Left lung (tissue), 10 donors: ENCODE measurements around the gene SLC35F6. TPM values are rescaled to one million over a fixed set of nuclear protein-coding genes. Genes with fewer than 3 reads are reported as not detected.
A peak's percentile ranks its signal among the peaks of the same experiment; 100 is the strongest.

Source experiments
- ATAC-seq: fragments of 200-7000 bp; cut with Tn5 transposase; one replicate; pipeline ENCODE4 v1.9.1; 2020; ENCODE audit warnings: moderate library complexity
- DNase-seq, 4 donors: peaks; one replicate each; pipeline ENCODE4 v3.0.0-alpha.2; 2013 to 2020
- H3K27ac ChIP-seq, 2 donors: fragments of 200-600 bp; sonication (generic) in 1 of 2; one replicate each; pipeline versions ENCODE4 v1.5.0 to v1.8.0; 2020 to 2021
- H3K27me3 ChIP-seq, 2 donors: fragments of 200-600 bp; sonication (generic) in 1 of 2; one replicate each; pipeline versions ENCODE4 v1.5.0 to v1.8.0; 2020 to 2021
- H3K36me3 ChIP-seq, 2 donors: fragments of 200-600 bp; sonication (generic) in 1 of 2; one replicate each; pipeline versions ENCODE4 v1.5.0 to v1.8.0; 2020 to 2021
- H3K4me1 ChIP-seq, 2 donors: fragments of 200-600 bp; one replicate each; pipeline ENCODE4 v1.8.0; 2021
- H3K4me3 ChIP-seq, 2 donors: fragments of 200-600 bp; sonication (generic) in 1 of 2; one replicate each; pipeline versions ENCODE4 v1.5.0 to v1.8.0; 2020 to 2021; ENCODE audit warnings: mild to moderate bottlenecking in 1 of 2
- H3K9me3 ChIP-seq, 2 donors: fragments of 200-600 bp; sonication (generic) in 1 of 2; one replicate each; pipeline versions ENCODE4 v1.5.0 to v1.8.0; 2020 to 2021
- CTCF ChIP-seq, 2 donors: fragments of 200-600 bp; sonication (generic) in 1 of 2; IDR thresholded peaks; one replicate each; pipeline versions ENCODE4 v1.5.0 to v1.8.0; 2021; ENCODE audit warnings: antibody characterized with exemption in 2 of 2
- intact Hi-C, 2 donors: fragments of 100-400 bp; cut with DNase I; formaldehyde crosslinking; loops; one replicate each; pipeline versions ENCODE4 v1.11.2 to v1.14.2; 2022
- polyA plus RNA-seq, 6 donors: library from polyadenylated mRNA; unstranded; fragments of 120-200 nt; gene quantifications; one replicate each; pipeline ENCODE4 v1.2.1, GENCODE V29; 2013; ENCODE audit not compliant: insufficient read length in 6 of 6
- total RNA-seq, 2 donors: library from RNA; stranded (reverse); fragmentation: NEBNext Ultra II Directional; extraction: Animal tissue kit (Norgen Biotek cat#: 25700); gene quantifications; one replicate each; pipeline ENCODE4 v1.2.1, GENCODE V29; 2021
- donor health status: DM: no; HTN: yes; CAD: no.
- donor health status: DM: no; HTN: no; CAD: no.

SLC35F6 gene
- total and polyA plus RNA-seq, 8 donors, result 10.0 to 62.1 (median 12.3) TPM

DNA sequence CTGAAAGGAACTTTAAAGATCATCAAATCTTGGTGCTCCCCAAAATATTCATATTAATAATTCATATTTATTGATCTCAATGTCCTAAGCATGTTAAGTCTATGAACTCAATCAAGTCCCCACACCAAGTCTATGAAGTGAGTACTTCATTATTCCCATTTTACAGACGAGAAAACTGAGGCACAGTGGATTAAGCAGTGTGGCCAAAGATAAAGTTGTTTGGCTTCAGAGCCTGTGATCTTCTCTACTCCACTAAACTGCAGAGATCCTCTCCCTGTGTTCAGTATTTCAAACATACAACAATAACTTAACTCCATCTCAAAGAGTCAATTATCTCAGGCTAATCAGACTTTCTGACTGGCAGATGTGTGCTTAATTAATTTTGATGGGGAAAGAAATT is 41.8 kb upstream of the SLC35F6 start:
- no peak for TF ChIP-seq CTCF (IDR thresholded peaks at IDR 0.05)
- peaks cover 30 to 47% of the 10 kb centered on the region in 2 donors for H3K4me1 ChIP-seq
- no peaks in the 10 kb centered on the region for H3K36me3 ChIP-seq
- intact Hi-C loops, result no loop called here
- ATAC-seq (no peak), DNase-seq (no peak)
- no peaks in the 10 kb centered on the region for H3K9me3 ChIP-seq
- no peak overlapping the region for H3K4me3 ChIP-seq
- H3K27ac ChIP-seq, result no peak overlapping the region
- H3K27me3 ChIP-seq, result peaks cover 0 to 5% of the 10 kb centered on the region in 2 donors

- H3K4me1 ChIP-seq, result peaks cover 30 to 47% of the 10 kb centered on the region in 2 donors
- H3K36me3 ChIP-seq, result no peaks in the 10 kb centered on the region
- no peak for TF ChIP-seq CTCF (IDR thresholded peaks at IDR 0.05)
- H3K27me3 ChIP-seq, result peaks cover 4 to 11% of the 10 kb centered on the region in 2 donors
- intact Hi-C loops, result no loop called here
- DNase-seq (no peak), ATAC-seq (no peak)
- H3K9me3 ChIP-seq, result no peaks in the 10 kb centered on the region
- H3K27ac ChIP-seq, result no peak overlapping the region
- no peak overlapping the region for H3K4me3 ChIP-seq
Observed at GRCh38 chr2:26722911-26723310, 41.2 kb upstream of the SLC35F6 start.

DNA sequence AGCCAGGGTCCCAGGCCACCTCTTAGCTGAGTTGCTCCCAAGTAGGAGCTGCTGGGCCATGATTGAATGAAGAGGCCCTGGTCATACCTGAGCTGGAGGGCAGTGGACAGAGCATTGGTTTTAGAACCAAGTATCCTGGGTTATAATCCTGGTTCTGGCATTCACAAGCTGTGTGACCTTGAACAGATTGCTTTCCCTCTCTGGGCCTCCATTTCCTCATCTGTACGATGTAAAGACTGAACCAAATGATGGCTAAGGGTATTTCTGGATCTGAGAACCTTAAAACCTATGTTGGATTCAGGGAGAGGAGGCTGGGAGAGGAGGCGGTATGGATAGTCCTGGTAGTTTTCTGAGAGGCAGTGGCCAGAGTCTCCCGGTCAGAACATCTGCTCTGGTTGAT is 40.6 kb upstream of the SLC35F6 start:
- Histone ChIP-seq H3K9me3 (no peaks in the 10 kb centered on the region), H3K27me3 (peaks cover 5 to 17% of the 10 kb centered on the region in 2 donors), H3K4me3 (no peak overlapping the region), H3K27ac (peak overlapping the region in 1 of 2 donors; percentile 46), H3K36me3 (no peaks in the 10 kb centered on the region), H3K4me1 (peaks cover 30 to 47% of the 10 kb centered on the region in 2 donors)
- no peak for ATAC-seq
- intact Hi-C loops, result no loop called here
- no peak for DNase-seq
- TF ChIP-seq CTCF (IDR thresholded peaks at IDR 0.05), result no peak

DNA sequence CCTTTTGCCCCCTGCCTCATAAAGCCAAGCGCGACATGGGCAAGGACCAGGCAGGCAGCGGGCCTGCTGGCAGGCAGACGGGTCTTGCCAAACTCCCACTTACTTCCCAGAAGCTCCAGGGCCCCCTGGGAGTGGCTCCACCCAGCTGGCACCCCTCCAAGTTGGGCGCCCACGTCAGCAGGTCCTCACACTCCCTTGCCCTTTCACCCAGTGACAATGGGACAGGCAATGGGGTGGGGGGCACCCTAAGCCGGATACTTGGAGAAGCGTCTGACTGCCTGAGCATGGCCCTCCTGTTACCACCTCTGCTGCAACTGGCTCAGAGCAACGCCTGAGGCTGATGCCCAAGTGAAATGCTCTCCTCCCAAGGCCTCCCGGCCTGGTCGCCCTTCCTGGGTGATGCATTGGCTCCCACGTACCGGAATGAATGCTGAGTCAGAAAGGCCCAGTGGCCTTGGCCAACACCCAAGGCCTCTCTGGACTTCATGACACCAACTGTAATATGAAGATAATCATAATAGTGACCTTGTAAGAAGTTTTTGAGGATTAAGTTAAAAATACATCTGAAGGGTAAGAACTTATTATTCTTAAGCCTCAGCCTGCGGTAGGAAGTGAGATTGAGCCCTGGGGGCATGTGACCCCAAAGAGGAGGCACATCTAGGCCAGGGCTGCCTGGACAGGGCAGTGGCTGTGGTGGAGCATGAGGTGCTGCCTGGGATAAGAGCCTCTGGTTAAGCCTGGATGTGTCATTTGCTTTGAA is 39.9 kb upstream of the SLC35F6 start:
- peaks cover 30 to 43% of the 10 kb centered on the region in 2 donors for H3K4me1 ChIP-seq
- intact Hi-C loops, result no loop called here
- DNase-seq (peak in 1 of 4 donors; percentile 71), ATAC-seq (peak; percentile 14)
- TF ChIP-seq CTCF (IDR thresholded peaks at IDR 0.05), result no peak
- H3K27ac ChIP-seq, result peak overlapping the region; percentile 35 to 46
- no peaks in the 10 kb centered on the region for H3K36me3 ChIP-seq
- no peaks in the 10 kb centered on the region for H3K9me3 ChIP-seq
- H3K27me3 ChIP-seq, result peaks cover 5 to 24% of the 10 kb centered on the region in 2 donors
- no peak overlapping the region for H3K4me3 ChIP-seq

DNA sequence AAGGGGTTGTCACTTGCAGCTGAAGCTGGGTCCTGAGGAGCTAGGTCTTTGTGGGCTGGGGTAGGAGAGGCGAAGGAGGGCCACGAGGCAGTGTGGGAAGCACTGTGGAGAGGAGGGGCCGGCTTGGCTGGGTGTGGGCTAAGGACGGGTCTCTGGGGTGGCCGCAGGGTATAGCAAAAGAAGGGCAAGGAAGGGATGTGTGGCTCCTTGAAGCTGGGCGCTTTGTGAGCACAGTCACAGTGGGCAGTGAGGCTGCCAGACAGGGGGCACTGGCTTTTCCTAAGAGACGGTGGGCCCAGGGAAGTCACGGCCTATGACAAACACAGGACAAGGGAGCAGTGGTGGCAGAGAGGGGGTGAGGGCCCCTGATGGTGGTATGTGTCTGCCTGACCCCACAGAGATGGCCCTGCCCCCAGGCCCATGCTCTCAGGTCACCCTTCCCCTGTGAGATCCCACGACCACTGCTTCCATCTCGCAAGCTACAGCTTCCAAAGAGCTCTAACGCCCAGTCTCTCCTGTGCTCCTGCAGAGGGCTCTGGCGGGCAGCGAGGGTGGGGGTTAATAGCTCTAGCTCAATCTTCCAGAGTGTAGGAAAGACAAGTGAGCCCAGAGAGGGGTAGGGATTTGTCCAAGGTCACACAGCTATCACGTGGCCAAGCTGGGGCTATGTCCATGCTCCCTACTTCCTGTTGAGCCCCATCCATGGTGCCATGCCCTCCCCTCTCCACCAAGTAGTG is 39.1 kb upstream of the SLC35F6 start:
- intact Hi-C loops, result no loop called here
- Histone ChIP-seq H3K9me3 (no peaks in the 10 kb centered on the region), H3K4me1 (peaks cover 28 to 36% of the 10 kb centered on the region in 2 donors), H3K27ac (peak overlapping the region; percentile 35 to 46), H3K4me3 (no peak overlapping the region), H3K27me3 (peaks cover 5 to 24% of the 10 kb centered on the region in 2 donors), H3K36me3 (no peaks in the 10 kb centered on the region)
- ATAC-seq (no peak), DNase-seq (no peak)
- no peak for TF ChIP-seq CTCF (IDR thresholded peaks at IDR 0.05)
